GM12878 (cell line): ENCODE measurements around the gene E2F7.

Source experiments
- EP300 ChIP-seq, 2 experiments: fragments of 150-350 bp in 1 of 2; IDR thresholded peaks; 2 replicates each; pipeline ENCODE4 v1.6.1; 2011 to 2012; ENCODE audit warnings: low read depth in 2 of 2, low read length in 2 of 2, borderline replicate concordance in 1 of 2, improper control_type of control experiment in 1 of 2, inconsistent platforms in 1 of 2; ENCODE audit not compliant: control insufficient read depth in 1 of 2
- EZH2 ChIP-seq: IDR thresholded peaks from 2 replicates; pipeline ENCODE4 v1.6.1; 2012; ENCODE audit warnings: low read depth, mild to moderate bottlenecking, control low read depth, inconsistent platforms, low read length, borderline replicate concordance; ENCODE audit not compliant: control insufficient read depth
- RCOR1 ChIP-seq: conservative IDR thresholded peaks from 2 replicates; pipeline ENCODE4 v1.6.1; 2012; ENCODE audit warnings: low read depth, low read length, improper control_type of control experiment
- SMAD5 ChIP-seq: IDR thresholded peaks from 2 replicates; pipeline ENCODE4 v1.6.1; 2016; ENCODE audit warnings: antibody characterized with exemption, low read depth
- TAF1 ChIP-seq: IDR thresholded peaks from 2 replicates; pipeline ENCODE4 v1.6.1; 2011; ENCODE audit warnings: mild to moderate bottlenecking, low read depth, low read length, borderline replicate concordance
- ZNF24 ChIP-seq: fragments of 450-650 bp; IDR thresholded peaks from 2 replicates; pipeline ENCODE4 v1.6.1; 2017; ENCODE audit warnings: antibody characterized with exemption, mild to moderate bottlenecking
- TF ChIP-seq, protein P1 (sequence below), 3 experiments: IDR thresholded peaks in 2 of 3; conservative IDR thresholded peaks in 1 of 3; 2 replicates each; pipeline ENCODE4 v1.5.1; 2011; ENCODE audit warnings: low read depth in 3 of 3, low read length in 3 of 3, mild to moderate bottlenecking in 3 of 3, control low read depth in 2 of 3, moderate library complexity in 2 of 3, inconsistent platforms in 1 of 3, mixed read lengths in 1 of 3; ENCODE audit not compliant: control insufficient read depth in 2 of 3, insufficient read depth in 1 of 3; ENCODE audit errors: extremely low read depth in 1 of 3
- TF ChIP-seq, protein P2 (sequence below): fragments of 450-650 bp; IDR thresholded peaks from 2 replicates; pipeline ENCODE4 v1.6.1; 2017; ENCODE audit warnings: mild to moderate bottlenecking
- TF ChIP-seq, protein P3 (sequence below): fragments of 450-650 bp; formaldehyde crosslinking; IDR thresholded peaks from 2 replicates; pipeline ENCODE4 v1.4.0; 2022; ENCODE audit warnings: mild to moderate bottlenecking, moderate library complexity

DNA sequence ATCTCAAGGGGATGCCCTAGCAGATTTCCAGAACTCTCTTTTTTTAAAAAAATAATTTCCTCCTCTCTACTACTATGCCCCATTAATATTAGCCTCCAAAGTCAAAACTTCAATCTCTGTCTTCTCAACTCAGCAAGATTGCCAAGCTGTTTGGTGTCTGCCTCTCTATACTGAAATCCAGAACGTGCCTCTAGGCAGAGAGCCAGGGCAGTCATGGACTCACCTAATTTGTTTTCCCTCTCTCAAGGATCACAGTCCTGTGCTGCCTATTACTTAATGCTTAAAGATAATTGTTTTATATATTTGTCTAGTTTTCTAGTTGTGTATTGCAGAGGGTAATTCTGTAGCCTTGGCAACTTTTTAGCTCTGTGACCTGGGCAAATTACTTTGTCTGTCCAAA lies 74.7 kb downstream of the E2F7 start:
- TF ChIP-seq SMAD5 = no peak
- TF ChIP-seq RCOR1 = no peak
- no peak for TF ChIP-seq EZH2
- no peak for TF ChIP-seq ZNF24
- TF ChIP-seq EP300 (IDR thresholded peaks at IDR 0.05; ENCODE audit: borderline replicate concordance in 1 of 2, control insufficient read depth in 1 of 2, low read depth in 2 of 2, low read length in 2 of 2) = no peak
- TF ChIP-seq, protein P1, sequence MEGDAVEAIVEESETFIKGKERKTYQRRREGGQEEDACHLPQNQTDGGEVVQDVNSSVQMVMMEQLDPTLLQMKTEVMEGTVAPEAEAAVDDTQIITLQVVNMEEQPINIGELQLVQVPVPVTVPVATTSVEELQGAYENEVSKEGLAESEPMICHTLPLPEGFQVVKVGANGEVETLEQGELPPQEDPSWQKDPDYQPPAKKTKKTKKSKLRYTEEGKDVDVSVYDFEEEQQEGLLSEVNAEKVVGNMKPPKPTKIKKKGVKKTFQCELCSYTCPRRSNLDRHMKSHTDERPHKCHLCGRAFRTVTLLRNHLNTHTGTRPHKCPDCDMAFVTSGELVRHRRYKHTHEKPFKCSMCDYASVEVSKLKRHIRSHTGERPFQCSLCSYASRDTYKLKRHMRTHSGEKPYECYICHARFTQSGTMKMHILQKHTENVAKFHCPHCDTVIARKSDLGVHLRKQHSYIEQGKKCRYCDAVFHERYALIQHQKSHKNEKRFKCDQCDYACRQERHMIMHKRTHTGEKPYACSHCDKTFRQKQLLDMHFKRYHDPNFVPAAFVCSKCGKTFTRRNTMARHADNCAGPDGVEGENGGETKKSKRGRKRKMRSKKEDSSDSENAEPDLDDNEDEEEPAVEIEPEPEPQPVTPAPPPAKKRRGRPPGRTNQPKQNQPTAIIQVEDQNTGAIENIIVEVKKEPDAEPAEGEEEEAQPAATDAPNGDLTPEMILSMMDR (IDR thresholded peaks at IDR 0.05 in 2 of 3, conservative IDR thresholded peaks at IDR 0.05 in 1 of 3; ENCODE audit: control insufficient read depth in 2 of 3, extremely low read depth in 1 of 3, insufficient read depth in 1 of 3, low read depth in 3 of 3, low read length in 3 of 3) = no peak
- no peak for TF ChIP-seq TAF1
- TF ChIP-seq, protein P2, sequence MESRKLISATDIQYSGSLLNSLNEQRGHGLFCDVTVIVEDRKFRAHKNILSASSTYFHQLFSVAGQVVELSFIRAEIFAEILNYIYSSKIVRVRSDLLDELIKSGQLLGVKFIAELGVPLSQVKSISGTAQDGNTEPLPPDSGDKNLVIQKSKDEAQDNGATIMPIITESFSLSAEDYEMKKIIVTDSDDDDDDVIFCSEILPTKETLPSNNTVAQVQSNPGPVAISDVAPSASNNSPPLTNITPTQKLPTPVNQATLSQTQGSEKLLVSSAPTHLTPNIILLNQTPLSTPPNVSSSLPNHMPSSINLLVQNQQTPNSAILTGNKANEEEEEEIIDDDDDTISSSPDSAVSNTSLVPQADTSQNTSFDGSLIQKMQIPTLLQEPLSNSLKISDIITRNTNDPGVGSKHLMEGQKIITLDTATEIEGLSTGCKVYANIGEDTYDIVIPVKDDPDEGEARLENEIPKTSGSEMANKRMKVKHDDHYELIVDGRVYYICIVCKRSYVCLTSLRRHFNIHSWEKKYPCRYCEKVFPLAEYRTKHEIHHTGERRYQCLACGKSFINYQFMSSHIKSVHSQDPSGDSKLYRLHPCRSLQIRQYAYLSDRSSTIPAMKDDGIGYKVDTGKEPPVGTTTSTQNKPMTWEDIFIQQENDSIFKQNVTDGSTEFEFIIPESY = no peak
- TF ChIP-seq, protein P3, sequence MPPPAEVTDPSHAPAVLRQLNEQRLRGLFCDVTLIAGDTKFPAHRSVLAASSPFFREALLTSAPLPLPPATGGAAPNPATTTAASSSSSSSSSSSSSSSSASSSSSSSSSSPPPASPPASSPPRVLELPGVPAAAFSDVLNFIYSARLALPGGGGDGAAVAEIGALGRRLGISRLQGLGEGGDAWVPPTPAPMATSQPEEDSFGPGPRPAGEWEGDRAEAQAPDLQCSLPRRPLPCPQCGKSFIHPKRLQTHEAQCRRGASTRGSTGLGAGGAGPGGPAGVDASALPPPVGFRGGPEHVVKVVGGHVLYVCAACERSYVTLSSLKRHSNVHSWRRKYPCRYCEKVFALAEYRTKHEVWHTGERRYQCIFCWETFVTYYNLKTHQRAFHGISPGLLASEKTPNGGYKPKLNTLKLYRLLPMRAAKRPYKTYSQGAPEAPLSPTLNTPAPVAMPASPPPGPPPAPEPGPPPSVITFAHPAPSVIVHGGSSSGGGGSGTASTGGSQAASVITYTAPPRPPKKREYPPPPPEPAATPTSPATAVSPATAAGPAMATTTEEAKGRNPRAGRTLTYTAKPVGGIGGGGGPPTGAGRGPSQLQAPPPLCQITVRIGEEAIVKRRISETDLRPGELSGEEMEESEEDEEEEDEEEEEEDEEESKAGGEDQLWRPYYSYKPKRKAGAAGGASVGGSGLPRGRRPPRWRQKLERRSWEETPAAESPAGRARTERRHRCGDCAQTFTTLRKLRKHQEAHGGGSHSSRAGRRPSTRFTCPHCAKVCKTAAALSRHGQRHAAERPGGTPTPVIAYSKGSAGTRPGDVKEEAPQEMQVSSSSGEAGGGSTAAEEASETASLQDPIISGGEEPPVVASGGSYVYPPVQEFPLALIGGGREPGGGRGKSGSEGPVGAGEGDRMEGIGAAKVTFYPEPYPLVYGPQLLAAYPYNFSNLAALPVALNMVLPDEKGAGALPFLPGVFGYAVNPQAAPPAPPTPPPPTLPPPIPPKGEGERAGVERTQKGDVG (CRISPR knock-in tag) = no peak
